Myocyte (in vitro differentiated cells): ENCODE data around the gene IL17RD. TPM values are rescaled to one million over a fixed set of nuclear protein-coding genes. Genes with fewer than 3 reads are reported as not detected.

Experiments
- DNase-seq: peaks from one replicate; pipeline ENCODE4 v3.0.0-alpha.2; 2012; ENCODE audit warnings: low read depth
- total RNA-seq: library from RNA; depleted of rRNA; stranded (reverse); fragments of >200 nt; gene quantifications from 2 replicates; pipeline ENCODE4 v1.2.3, GENCODE V29; 2014

The IL17RD gene
- total RNA-seq, 1 donor from 2014 or later, result 0.56 TPM

DNA sequence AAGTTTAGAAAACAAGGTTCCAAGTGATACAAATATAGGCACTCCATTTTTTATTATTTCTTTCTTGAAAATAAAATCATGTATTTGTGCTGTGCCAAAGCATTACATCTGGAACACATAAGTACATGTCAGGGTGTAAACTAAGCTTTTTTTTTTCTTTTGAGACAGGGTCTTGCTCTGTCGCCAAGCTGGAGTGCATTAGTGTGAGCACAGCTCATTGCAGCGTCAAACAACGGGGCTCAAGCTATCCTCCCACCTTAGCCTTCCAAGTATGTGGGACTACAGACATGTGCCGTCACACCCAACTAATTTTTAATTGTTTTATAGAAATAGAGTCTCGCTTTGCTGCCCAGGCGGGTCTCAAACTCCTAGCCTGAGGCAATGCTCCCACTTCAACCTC, 95.7 kb downstream of the IL17RD start:
- DNase-seq, result no peak

DNA sequence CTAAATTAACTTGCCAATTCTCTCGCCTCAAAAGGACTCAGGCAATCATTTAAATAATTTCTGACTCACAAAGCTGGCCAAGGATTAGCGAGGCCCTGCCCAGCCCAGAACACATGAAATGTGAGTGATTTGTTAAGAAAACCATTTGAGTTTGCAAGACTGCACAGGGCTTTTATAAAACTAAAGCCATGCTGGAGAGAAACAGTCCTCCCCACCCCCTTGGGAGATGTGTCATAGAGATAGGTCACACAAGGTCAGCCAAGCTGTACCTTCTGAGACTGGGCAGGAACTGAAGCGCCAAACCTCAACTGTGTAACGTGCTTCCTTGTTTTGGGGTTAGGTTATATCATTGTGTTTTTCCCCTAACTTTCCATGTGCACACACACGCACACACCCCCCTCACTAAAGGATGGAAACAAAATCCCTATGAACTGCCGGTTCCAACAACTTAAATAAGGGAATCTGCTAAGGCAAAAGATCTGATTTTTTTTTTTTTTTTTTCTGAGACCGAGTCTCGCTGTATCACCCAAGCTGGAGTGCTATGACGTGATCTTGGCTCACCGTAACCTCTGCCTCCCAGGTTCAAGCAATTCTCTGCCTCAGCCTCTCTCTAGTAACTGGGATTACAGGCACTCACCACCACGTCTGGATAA, 96.6 kb downstream of the IL17RD start:
- peak; percentile 88 for DNase-seq

GRCh38 chr3:57066471-57066870, 98.7 kb downstream of the IL17RD start:
- DNase-seq, result no peak

- no peak for DNase-seq
Observed at GRCh38 chr3:57065588-57065987, 99.6 kb downstream of the IL17RD start.

- DNase-seq, result no peak
Observed at GRCh38 chr3:57064572-57064971, 100.6 kb downstream of the IL17RD start.

- DNase-seq, result no peak
Observed at GRCh38 chr3:57064001-57064400, 101.2 kb downstream of the IL17RD start.

DNA sequence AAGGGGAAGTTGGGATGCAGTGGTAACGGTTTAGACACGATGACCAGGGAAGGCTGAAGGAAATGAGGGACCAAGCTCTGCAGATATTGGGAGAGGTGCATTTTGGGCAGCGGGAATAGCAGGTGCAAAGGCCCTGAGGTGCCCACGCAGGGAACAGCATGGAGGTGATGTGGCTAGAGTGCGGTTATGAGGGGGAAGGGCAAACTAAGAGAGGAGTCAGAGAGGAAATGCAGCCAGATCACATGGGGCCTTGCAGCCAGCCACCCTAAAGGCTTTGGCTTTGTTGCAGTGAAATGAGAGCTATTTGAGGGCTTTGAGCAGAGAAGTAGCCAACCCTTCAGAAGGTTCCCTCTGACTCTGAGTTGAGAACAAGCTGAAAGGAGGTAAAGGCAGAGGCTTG, 102.1 kb downstream of the IL17RD start:
- DNase-seq, result no peak

- no peak for DNase-seq
Observed at GRCh38 chr3:57062101-57062631, 103.0 kb downstream of the IL17RD start.

- no peak for DNase-seq
Observed at GRCh38 chr3:57061556-57061955, 103.6 kb downstream of the IL17RD start.

GRCh38 chr3:57060089-57060821, 104.9 kb downstream of the IL17RD start, which contains the start of gene SPATA12:
TSS of gene SPATA12 (plus strand) at chr3:57060664. CDS start at chr3:57073695, 13,031 bp downstream.
- peak; percentile 91 for DNase-seq

- no peak for DNase-seq
Observed at GRCh38 chr3:57059411-57059810, 105.7 kb downstream of the IL17RD start.

- no peak for DNase-seq
Observed at GRCh38 chr3:57057351-57057750, 107.8 kb downstream of the IL17RD start.

GRCh38 chr3:57053122-57053521, 112.0 kb downstream of the IL17RD start:
- DNase-seq, result no peak

- DNase-seq, result no peak
Observed at GRCh38 chr3:57052662-57053061, 112.5 kb downstream of the IL17RD start.

DNA sequence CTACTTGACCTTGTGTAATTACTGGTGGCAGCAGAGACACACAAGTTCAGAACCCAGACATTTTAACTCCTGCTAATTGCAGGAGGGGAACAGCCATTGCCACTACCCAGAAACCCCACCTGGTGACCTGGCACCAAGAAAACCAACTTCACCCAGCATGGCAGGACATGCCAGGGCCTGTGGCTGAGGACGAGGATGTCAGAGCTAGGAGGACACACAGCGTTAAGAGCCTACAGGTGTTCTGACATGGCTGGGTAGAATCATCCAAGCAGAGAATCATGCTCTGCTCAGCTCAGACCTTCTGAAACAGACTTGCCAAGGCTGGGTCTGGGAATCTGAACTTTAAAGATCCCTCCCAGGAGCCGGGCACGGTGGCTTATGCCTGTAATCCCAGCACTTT, 116.4 kb downstream of the IL17RD start:
- no peak for DNase-seq

GRCh38 chr3:57048052-57048671, 117.0 kb downstream of the IL17RD start:
- peak; percentile 94 for DNase-seq

DNA sequence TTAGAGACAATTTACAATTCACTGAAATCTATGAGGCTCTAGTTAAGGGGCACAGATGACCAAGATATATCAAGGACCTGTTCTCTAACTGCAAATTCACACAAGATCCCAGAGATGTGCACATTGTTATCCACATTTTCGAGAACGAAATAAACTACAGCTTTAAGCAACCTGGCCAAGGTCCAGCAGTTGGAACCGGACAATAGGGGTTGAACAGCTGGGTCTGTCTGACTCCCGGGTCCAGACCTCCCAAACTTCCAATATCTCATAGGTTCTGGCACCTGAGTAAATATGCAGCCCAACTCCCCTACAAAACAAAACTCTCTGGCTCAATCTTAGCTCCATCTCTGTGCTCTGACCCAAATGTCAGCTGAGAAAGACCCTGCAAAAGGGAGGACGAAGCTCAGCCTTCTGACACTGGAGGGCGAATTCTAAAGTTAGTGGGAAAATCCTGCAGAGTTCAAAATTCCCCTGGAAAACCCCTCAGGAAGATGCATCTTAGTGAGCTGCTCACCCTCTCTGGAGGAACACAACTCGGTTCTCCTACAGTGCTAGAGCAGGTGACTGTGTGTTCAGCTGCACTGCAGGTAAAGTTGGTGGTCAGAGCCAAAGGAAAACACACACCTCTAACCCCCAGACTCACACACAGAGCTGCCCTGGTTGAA, 118.9 kb downstream of the IL17RD start:
- DNase-seq, result peak; percentile 18

GRCh38 chr3:57043518-57043917, 121.6 kb downstream of the IL17RD start:
- DNase-seq, result no peak

- peak; percentile 77 for DNase-seq
Observed at GRCh38 chr3:57041674-57042073, 123.5 kb downstream of the IL17RD start.
